SK-N-MC (cell line): ENCODE results near the gene ARHGEF7.

Experiments
- EZH2 ChIP-seq: fragments of 200-600 bp; sonication (generic); IDR thresholded peaks from one replicate; pipeline ENCODE4 v1.6.1; 2017; ENCODE audit warnings: antibody characterized with exemption
- FOXP2 ChIP-seq: optimal IDR thresholded peaks from 2 replicates; pipeline ENCODE3; 2011; ENCODE audit warnings: mild to moderate bottlenecking, moderate library complexity; ENCODE audit not compliant: insufficient read depth; ENCODE audit errors: extremely low read length, control extremely low read depth
- POLR2AphosphoS5 ChIP-seq: IDR thresholded peaks from 2 replicates; pipeline ENCODE4 v1.6.1; 2012; ENCODE audit warnings: mild to moderate bottlenecking, low read depth, low read length, borderline replicate concordance

GRCh38 chr13:111354789-111355188, 239.7 kb downstream of the ARHGEF7 start:
- no peak for TF ChIP-seq EZH2
- TF ChIP-seq POLR2AphosphoS5 = no peak
- no peak for TF ChIP-seq FOXP2
